Sigmoid colon (tissue), 7 donors: ENCODE data around the gene GLIS2. TPM values are rescaled to one million over a fixed set of nuclear protein-coding genes. Genes with fewer than 3 reads are reported as not detected.

ENCODE experiments used
- DNase-seq: peaks from one replicate; pipeline ENCODE4 v3.0.0-alpha.2; 2019
- H3K27ac ChIP-seq, 4 donors: fragments of 200-600 bp; sonication (generic); one replicate each; pipeline ENCODE4 v1.5.1; 2016 to 2019; ENCODE audit warnings: mild to moderate bottlenecking in 1 of 4
- H3K27me3 ChIP-seq, 3 donors: fragments of 200-600 bp; sonication (generic); one replicate each; pipeline ENCODE4 v1.5.1; 2019; ENCODE audit warnings: mild to moderate bottlenecking in 1 of 3
- H3K36me3 ChIP-seq, 4 donors: fragments of 200-600 bp; sonication (generic); one replicate each; pipeline ENCODE4 v1.5.1; 2016 to 2019
- H3K4me1 ChIP-seq, 4 donors: fragments of 200-600 bp; sonication (generic); one replicate each; pipeline ENCODE4 v1.5.1; 2017 to 2019
- H3K4me3 ChIP-seq, 4 donors: fragments of 200-600 bp; sonication (generic); one replicate each; pipeline ENCODE4 v1.5.1; 2017 to 2019; ENCODE audit warnings: mild to moderate bottlenecking in 2 of 4, moderate library complexity in 1 of 4
- H3K9me3 ChIP-seq, 4 donors: fragments of 200-600 bp in 3 of 4; sonication (generic) in 3 of 4; one replicate each; pipeline versions ENCODE4 v1.5.1 to v1.6.1; 2013 to 2019
- CTCF ChIP-seq, 4 experiments: fragments of 450-650 bp in 3 of 4; fragments of 200-600 bp in 1 of 4; IDR thresholded peaks; one replicate each; pipeline ENCODE4 v1.5.1; 2016 to 2019; ENCODE audit warnings: antibody characterized with exemption in 4 of 4, mild to moderate bottlenecking in 3 of 4, moderate library complexity in 2 of 4
- EP300 ChIP-seq, 4 donors: sonication (generic); formaldehyde crosslinking; IDR thresholded peaks; one replicate each; pipeline ENCODE4 v1.6.1; 2017; ENCODE audit warnings: antibody characterized with exemption in 4 of 4
- POLR2A ChIP-seq, 2 donors: fragments of 450-650 bp; IDR thresholded peaks; one replicate each; pipeline ENCODE4 v1.6.1; 2016; ENCODE audit warnings: antibody characterized with exemption in 2 of 2, mild to moderate bottlenecking in 2 of 2, moderate library complexity in 2 of 2
- POLR2AphosphoS5 ChIP-seq, 4 donors: sonication (generic); formaldehyde crosslinking; IDR thresholded peaks; one replicate each; pipeline ENCODE4 v1.6.1; 2017; ENCODE audit warnings: antibody characterized with exemption in 4 of 4
- WGBS, 2 donors: extraction: QIAGEN DNeasy Blood & Tissue Kit; methylation state at CpG; one replicate each; pipeline ENCODE4 v1.1.7; 2013; 5-methylcytosine and 5-hydroxymethylcytosine counted together
- intact Hi-C: fragments of 100-400 bp; cut with DNase I; formaldehyde crosslinking; loops from one replicate; pipeline ENCODE4 v1.15.1; 2023
- polyA plus RNA-seq, 3 donors: library from polyadenylated mRNA; stranded (reverse); fragments of 200-250 nt; gene quantifications; one replicate each; pipeline ENCODE4 v1.2.3, GENCODE V29; 2013
- total RNA-seq, 4 donors: library from RNA; depleted of rRNA; stranded (reverse); fragments of >200 nt; gene quantifications; one replicate each; pipeline ENCODE4 v1.1.0, GENCODE V29; 2016
- donor health status: healthy with polysubstance abuse.
- donor health status: Bipolar disorder and iron deficiency.
- donor health status: healthy.

GLIS2 gene
- total and polyA plus RNA-seq, 7 donors: 0.69 to 11.9 (median 5.4) TPM

GRCh38 chr16:4345836-4346781, 30.2 kb downstream of the GLIS2 start:
- Histone ChIP-seq H3K36me3 (peaks cover 0 to 6% (median 2%) of the 10 kb centered on the region in 4 donors), H3K9me3 (no peaks in the 10 kb centered on the region), H3K4me1 (peaks cover 0 to 35% (median 19%) of the 10 kb centered on the region in 4 donors), H3K27ac (peak overlapping the region in 1 of 4 donors; percentile 0), H3K27me3 (no peaks in the 10 kb centered on the region), H3K4me3 (no peak overlapping the region)
- TF ChIP-seq POLR2AphosphoS5 (IDR thresholded peaks at IDR 0.05): no peak
- no peak for TF ChIP-seq POLR2A (IDR thresholded peaks at IDR 0.05)
- no peak for TF ChIP-seq EP300 (IDR thresholded peaks at IDR 0.05)
- TF ChIP-seq CTCF (IDR thresholded peaks at IDR 0.05): no peak
- WGBS, 2 donors: 40 to 73% methylated on average over 14 of the region's 14 CpGs
- intact Hi-C loops: no loop called here
- DNase-seq: no peak

GRCh38 chr16:4347010-4347409, 31.1 kb downstream of the GLIS2 start:
- H3K36me3 ChIP-seq: no peaks in the 10 kb centered on the region
- no peaks in the 10 kb centered on the region for H3K27me3 ChIP-seq
- peak overlapping the region in 1 of 4 donors; percentile 55 for H3K27ac ChIP-seq
- no peak for TF ChIP-seq EP300 (IDR thresholded peaks at IDR 0.05)
- no peak for TF ChIP-seq POLR2AphosphoS5 (IDR thresholded peaks at IDR 0.05)
- no peak for TF ChIP-seq CTCF (IDR thresholded peaks at IDR 0.05)
- TF ChIP-seq POLR2A (IDR thresholded peaks at IDR 0.05): no peak
- peaks cover 0 to 39% (median 22%) of the 10 kb centered on the region in 4 donors for H3K4me1 ChIP-seq
- DNase-seq: peak; percentile 66
- H3K4me3 ChIP-seq: no peak overlapping the region
- WGBS, 2 donors: 87% methylated on average over 8 of the region's 8 CpGs
- no peaks in the 10 kb centered on the region for H3K9me3 ChIP-seq
- intact Hi-C loops: no loop called here

- peak; percentile 60 for DNase-seq
- no peaks in the 10 kb centered on the region for H3K9me3 ChIP-seq
- no peaks in the 10 kb centered on the region for H3K36me3 ChIP-seq
- WGBS, 2 donors: 85 to 89% methylated on average over 17 of the region's 17 CpGs
- H3K27ac ChIP-seq: peak overlapping the region in 1 of 4 donors; percentile 55
- no peaks in the 10 kb centered on the region for H3K27me3 ChIP-seq
- intact Hi-C loops: no loop called here
- H3K4me3 ChIP-seq: no peak overlapping the region
- H3K4me1 ChIP-seq: peaks cover 0 to 39% (median 22%) of the 10 kb centered on the region in 4 donors
- no peak for TF ChIP-seq EP300 (IDR thresholded peaks at IDR 0.05)
- no peak for TF ChIP-seq POLR2AphosphoS5 (IDR thresholded peaks at IDR 0.05)
Measured at GRCh38 chr16:4347765-4348509, 32.1 kb downstream of the GLIS2 start.

- Histone ChIP-seq H3K4me1 (peaks cover 0 to 30% (median 22%) of the 10 kb centered on the region in 4 donors), H3K4me3 (no peak overlapping the region), H3K36me3 (no peaks in the 10 kb centered on the region), H3K9me3 (no peaks in the 10 kb centered on the region), H3K27ac (no peak overlapping the region), H3K27me3 (no peaks in the 10 kb centered on the region)
- 94 to 95% methylated on average over 5 of the region's 5 CpGs for WGBS, 2 donors
- TF ChIP-seq CTCF (IDR thresholded peaks at IDR 0.05) (no peak), POLR2AphosphoS5 (IDR thresholded peaks at IDR 0.05) (no peak), POLR2A (IDR thresholded peaks at IDR 0.05) (no peak), EP300 (IDR thresholded peaks at IDR 0.05) (no peak)
- no peak for DNase-seq
- intact Hi-C loops: no loop called here
Measured at GRCh38 chr16:4349332-4349731, 33.5 kb downstream of the GLIS2 start.

GRCh38 chr16:4350365-4350786, 34.5 kb downstream of the GLIS2 start:
- intact Hi-C loops: no loop called here
- no peak for TF ChIP-seq POLR2AphosphoS5 (IDR thresholded peaks at IDR 0.05)
- no peak for TF ChIP-seq EP300 (IDR thresholded peaks at IDR 0.05)
- TF ChIP-seq CTCF (IDR thresholded peaks at IDR 0.05): no peak
- no peak for TF ChIP-seq POLR2A (IDR thresholded peaks at IDR 0.05)
- Histone ChIP-seq H3K27ac (peak overlapping the region; percentile 80 to 90 (median 84)), H3K36me3 (peaks cover 0 to 6% (median 0%) of the 10 kb centered on the region in 4 donors), H3K4me3 (peak overlapping the region; percentile 56 to 100 (median 78)), H3K9me3 (no peaks in the 10 kb centered on the region), H3K27me3 (no peaks in the 10 kb centered on the region), H3K4me1 (peaks cover 0 to 29% (median 19%) of the 10 kb centered on the region in 4 donors)
- no peak for DNase-seq
- WGBS, 2 donors: 31 to 33% methylated on average over 24 of the region's 24 CpGs
